Neuronal stem cell (in vitro differentiated cells): Measurements from ENCODE around the gene MEX3C.

Source experiments
- DNase-seq: peaks from one replicate; pipeline ENCODE4 v3.0.0-alpha.2; 2013; ENCODE audit warnings: low spot score
- H2AFZ ChIP-seq: one replicate; pipeline ENCODE4 v1.6.1; 2013; ENCODE audit warnings: mild to moderate bottlenecking, low read length, inconsistent platforms
- H2AK5ac ChIP-seq: 2 replicates; pipeline ENCODE4 v1.6.1; 2013; ENCODE audit warnings: low read depth, mild to moderate bottlenecking, inconsistent platforms, low read length, moderate library complexity, mixed read lengths
- H2BK120ac ChIP-seq: 2 replicates; pipeline ENCODE4 v1.6.1; 2013; ENCODE audit warnings: low read depth, mild to moderate bottlenecking, inconsistent platforms, low read length, moderate library complexity, mixed read lengths
- H2BK12ac ChIP-seq: one replicate; pipeline ENCODE4 v1.6.1; 2013; ENCODE audit warnings: low read length, inconsistent platforms
- H2BK15ac ChIP-seq: 2 replicates; pipeline ENCODE4 v1.6.1; 2013; ENCODE audit warnings: mild to moderate bottlenecking, low read length, inconsistent platforms, mixed read lengths
- H2BK5ac ChIP-seq: one replicate; pipeline ENCODE4 v1.6.1; 2013; ENCODE audit warnings: inconsistent platforms, mild to moderate bottlenecking, low read length, moderate library complexity
- H3K14ac ChIP-seq: one replicate; pipeline ENCODE4 v1.6.1; 2013; ENCODE audit warnings: low read length, inconsistent platforms
- H3K18ac ChIP-seq: 2 replicates; pipeline ENCODE4 v1.6.1; 2013; ENCODE audit warnings: low read length, inconsistent platforms
- H3K23ac ChIP-seq: 2 replicates; pipeline ENCODE4 v1.6.1; 2013; ENCODE audit warnings: low read depth, mild to moderate bottlenecking, mixed read lengths, low read length, inconsistent platforms; ENCODE audit not compliant: poor library complexity
- H3K27ac ChIP-seq: replicated peaks from 3 replicates; pipeline ENCODE4 v1.5.1; 2013; ENCODE audit warnings: low read length, inconsistent platforms
- H3K27me3 ChIP-seq, 3 experiments: 2 replicates each; pipeline ENCODE4 v1.6.1; 2013; ENCODE audit warnings: low read length in 3 of 3, mild to moderate bottlenecking in 2 of 3, inconsistent platforms in 1 of 3, low read depth in 1 of 3, mixed read lengths in 1 of 3, moderate library complexity in 1 of 3; ENCODE audit not compliant: control insufficient read depth in 3 of 3, insufficient read depth in 3 of 3
- H3K36me3 ChIP-seq, 2 donors: replicated peaks in 1 of 2; 2 replicates each; pipeline ENCODE4 v1.6.1; 2013; ENCODE audit warnings: low read length in 2 of 2; ENCODE audit not compliant: control insufficient read depth in 2 of 2, insufficient read depth in 2 of 2
- H3K4ac ChIP-seq: 2 replicates; pipeline ENCODE4 v1.6.1; 2013; ENCODE audit warnings: inconsistent platforms, mild to moderate bottlenecking, low read length, moderate library complexity
- H3K4me1 ChIP-seq, 2 donors: 1 replicate in 1 of 2; 2 replicates in 1 of 2; pipeline ENCODE4 v1.6.1; 2013; ENCODE audit warnings: low read length in 2 of 2, low read depth in 1 of 2; ENCODE audit not compliant: control insufficient read depth in 2 of 2, insufficient read depth in 1 of 2
- H3K4me2 ChIP-seq: one replicate; pipeline ENCODE4 v1.6.1; 2013; ENCODE audit warnings: mild to moderate bottlenecking, low read length, inconsistent platforms; ENCODE audit not compliant: insufficient read depth, poor library complexity, severe bottlenecking
- H3K4me3 ChIP-seq, 2 donors: 2 replicates each; pipeline ENCODE4 v1.5.1; 2013; ENCODE audit warnings: low read length in 2 of 2, mild to moderate bottlenecking in 2 of 2, inconsistent platforms in 1 of 2, moderate library complexity in 1 of 2
- H3K79me1 ChIP-seq: one replicate; pipeline ENCODE4 v1.6.1; 2013; ENCODE audit warnings: low read depth, mild to moderate bottlenecking, inconsistent platforms, low read length, moderate library complexity
- H3K9ac ChIP-seq: one replicate; pipeline ENCODE4 v1.6.1; 2013; ENCODE audit warnings: mild to moderate bottlenecking, low read depth, low read length, inconsistent platforms; ENCODE audit not compliant: poor library complexity
- H3K9me3 ChIP-seq, 2 donors: replicated peaks in 1 of 2; 2 replicates each; pipeline versions ENCODE3 to v1.6.1; 2013; ENCODE audit warnings: low read length in 2 of 2, mild to moderate bottlenecking in 2 of 2, inconsistent platforms in 1 of 2, low read depth in 1 of 2, mixed read lengths in 1 of 2, moderate library complexity in 1 of 2; ENCODE audit not compliant: control insufficient read depth in 2 of 2, insufficient read depth in 1 of 2
- H4K8ac ChIP-seq: one replicate; pipeline ENCODE4 v1.6.1; 2013; ENCODE audit warnings: low read depth, mild to moderate bottlenecking, inconsistent platforms, low read length, moderate library complexity
- H4K91ac ChIP-seq: one replicate; pipeline ENCODE4 v1.6.1; 2013; ENCODE audit warnings: low read length, low read depth, mild to moderate bottlenecking, inconsistent platforms; ENCODE audit not compliant: poor library complexity
- WGBS, 2 donors: extraction: QIAGEN DNeasy Blood & Tissue Kit; methylation state at CpG; one replicate each; pipeline ENCODE4 v1.1.7; 2013; ENCODE audit warnings: missing lambda C conversion rate in 2 of 2, mixed read lengths in 1 of 2; ENCODE audit not compliant: insufficient read length in 2 of 2, insufficient replicate concordance in 1 of 2; ENCODE audit errors: extremely low coverage in 2 of 2; 5-methylcytosine and 5-hydroxymethylcytosine counted together

MEX3C gene

GRCh38 chr18:51193621-51194287, 3.7 kb downstream of the MEX3C start:
- no peak for DNase-seq
- H3K27ac ChIP-seq, result no peak overlapping the region
- H2BK5ac ChIP-seq, result no peak overlapping the region
- H2BK15ac ChIP-seq, result no peak overlapping the region
- H2BK12ac ChIP-seq, result no peak overlapping the region
- no peak overlapping the region for H3K4me3 ChIP-seq
- no peak overlapping the region for H4K8ac ChIP-seq
- peaks cover 0 to 58% of the 10 kb centered on the region in 2 donors for H3K36me3 ChIP-seq
- peaks cover 8% of the 10 kb centered on the region for H3K79me1 ChIP-seq
- WGBS, 2 donors, result no CpG with 5 or more reads among the region's 5 CpGs
- H2AK5ac ChIP-seq, result no peak overlapping the region
- H3K27me3 ChIP-seq, result no peaks in the 10 kb centered on the region
- H3K4me1 ChIP-seq, result peaks cover 3 to 14% of the 10 kb centered on the region in 2 donors
- no peak overlapping the region for H2BK120ac ChIP-seq
- H3K4me2 ChIP-seq, result no peak overlapping the region
- H3K18ac ChIP-seq, result no peak overlapping the region
- no peak overlapping the region for H4K91ac ChIP-seq
- H3K4ac ChIP-seq, result no peak overlapping the region
- peaks cover 0 to 6% of the 10 kb centered on the region in 2 donors for H3K9me3 ChIP-seq
- no peak overlapping the region for H3K14ac ChIP-seq
- H3K23ac ChIP-seq, result no peak overlapping the region
- H3K9ac ChIP-seq, result no peak overlapping the region
- no peak overlapping the region for H2AFZ ChIP-seq

- no peak overlapping the region for H3K14ac ChIP-seq
- peaks cover 0 to 6% of the 10 kb centered on the region in 2 donors for H3K9me3 ChIP-seq
- H3K27me3 ChIP-seq, result no peaks in the 10 kb centered on the region
- no peak overlapping the region for H3K27ac ChIP-seq
- no peak overlapping the region for H3K18ac ChIP-seq
- no peak overlapping the region for H3K4me2 ChIP-seq
- H2BK5ac ChIP-seq, result no peak overlapping the region
- H3K4ac ChIP-seq, result no peak overlapping the region
- H2AK5ac ChIP-seq, result no peak overlapping the region
- no peak overlapping the region for H3K23ac ChIP-seq
- H3K4me3 ChIP-seq, result no peak overlapping the region
- H2AFZ ChIP-seq, result no peak overlapping the region
- no peak overlapping the region for H2BK12ac ChIP-seq
- H4K8ac ChIP-seq, result no peak overlapping the region
- H3K4me1 ChIP-seq, result peaks cover 3 to 14% of the 10 kb centered on the region in 2 donors
- WGBS, 2 donors, result no CpG with 5 or more reads among the region's 3 CpGs
- no peak overlapping the region for H2BK120ac ChIP-seq
- no peak overlapping the region for H2BK15ac ChIP-seq
- peaks cover 8% of the 10 kb centered on the region for H3K79me1 ChIP-seq
- DNase-seq, result no peak
- no peak overlapping the region for H3K9ac ChIP-seq
- H4K91ac ChIP-seq, result no peak overlapping the region
- H3K36me3 ChIP-seq, result peaks cover 0 to 67% of the 10 kb centered on the region in 2 donors
These were observed 4.8 kb downstream of the MEX3C start for GRCh38 chr18:51192696-51193095.

- DNase-seq, result no peak
- no peaks in the 10 kb centered on the region for H3K27me3 ChIP-seq
- H2BK120ac ChIP-seq, result no peak overlapping the region
- no peak overlapping the region for H2BK15ac ChIP-seq
- no peak overlapping the region for H3K9ac ChIP-seq
- no peak overlapping the region for H3K18ac ChIP-seq
- no peak overlapping the region for H4K91ac ChIP-seq
- H3K4me2 ChIP-seq, result no peak overlapping the region
- no peak overlapping the region for H3K27ac ChIP-seq
- H3K4me3 ChIP-seq, result no peak overlapping the region
- no peak overlapping the region for H3K14ac ChIP-seq
- no CpG with 5 or more reads among the region's 2 CpGs for WGBS, 2 donors
- H2BK5ac ChIP-seq, result no peak overlapping the region
- peaks cover 0 to 6% of the 10 kb centered on the region in 2 donors for H3K9me3 ChIP-seq
- no peak overlapping the region for H3K23ac ChIP-seq
- H3K4ac ChIP-seq, result no peak overlapping the region
- peaks cover 8% of the 10 kb centered on the region for H3K79me1 ChIP-seq
- H3K36me3 ChIP-seq, result peaks cover 0 to 73% of the 10 kb centered on the region in 2 donors
- H2BK12ac ChIP-seq, result no peak overlapping the region
- no peak overlapping the region for H2AFZ ChIP-seq
- H4K8ac ChIP-seq, result no peak overlapping the region
- H3K4me1 ChIP-seq, result peaks cover 3 to 14% of the 10 kb centered on the region in 2 donors
- no peak overlapping the region for H2AK5ac ChIP-seq
These were observed 5.5 kb downstream of the MEX3C start for GRCh38 chr18:51192026-51192425.

- peaks cover 0 to 81% of the 10 kb centered on the region in 2 donors for H3K36me3 ChIP-seq
These were observed 6.3 kb downstream of the MEX3C start for GRCh38 chr18:51191128-51191717.

More at GRCh38 chr18:51191128-51191717, 6.3 kb downstream of the MEX3C start:
- Histone ChIP-seq H3K9me3 (peaks cover 0 to 6% of the 10 kb centered on the region in 2 donors), H3K23ac (no peak overlapping the region), H2BK120ac (no peak overlapping the region), H3K27ac (no peak overlapping the region), H4K91ac (no peak overlapping the region), H2BK5ac (no peak overlapping the region), H3K4me2 (no peak overlapping the region), H3K4ac (no peak overlapping the region), H3K4me1 (peaks cover 3 to 14% of the 10 kb centered on the region in 2 donors), H4K8ac (no peak overlapping the region), H3K27me3 (no peaks in the 10 kb centered on the region), H2BK12ac (no peak overlapping the region), H2AFZ (no peak overlapping the region), H2AK5ac (no peak overlapping the region), H3K18ac (no peak overlapping the region), H3K4me3 (no peak overlapping the region), H3K79me1 (peaks cover 3% of the 10 kb centered on the region), H3K9ac (no peak overlapping the region), H3K14ac (no peak overlapping the region), H2BK15ac (no peak overlapping the region)
- no CpG with 5 or more reads among the region's 4 CpGs for WGBS, 2 donors
- no peak for DNase-seq
